SK-N-DZ (cell line): ENCODE results near the gene PAX6.
A peak's percentile ranks its signal among the peaks of the same experiment; 100 is the strongest.

ENCODE experiments used
- DNase-seq: peaks from one replicate; pipeline ENCODE4 v3.0.0-alpha.2; 2015; ENCODE audit warnings: low spot score

Gene PAX6

DNA sequence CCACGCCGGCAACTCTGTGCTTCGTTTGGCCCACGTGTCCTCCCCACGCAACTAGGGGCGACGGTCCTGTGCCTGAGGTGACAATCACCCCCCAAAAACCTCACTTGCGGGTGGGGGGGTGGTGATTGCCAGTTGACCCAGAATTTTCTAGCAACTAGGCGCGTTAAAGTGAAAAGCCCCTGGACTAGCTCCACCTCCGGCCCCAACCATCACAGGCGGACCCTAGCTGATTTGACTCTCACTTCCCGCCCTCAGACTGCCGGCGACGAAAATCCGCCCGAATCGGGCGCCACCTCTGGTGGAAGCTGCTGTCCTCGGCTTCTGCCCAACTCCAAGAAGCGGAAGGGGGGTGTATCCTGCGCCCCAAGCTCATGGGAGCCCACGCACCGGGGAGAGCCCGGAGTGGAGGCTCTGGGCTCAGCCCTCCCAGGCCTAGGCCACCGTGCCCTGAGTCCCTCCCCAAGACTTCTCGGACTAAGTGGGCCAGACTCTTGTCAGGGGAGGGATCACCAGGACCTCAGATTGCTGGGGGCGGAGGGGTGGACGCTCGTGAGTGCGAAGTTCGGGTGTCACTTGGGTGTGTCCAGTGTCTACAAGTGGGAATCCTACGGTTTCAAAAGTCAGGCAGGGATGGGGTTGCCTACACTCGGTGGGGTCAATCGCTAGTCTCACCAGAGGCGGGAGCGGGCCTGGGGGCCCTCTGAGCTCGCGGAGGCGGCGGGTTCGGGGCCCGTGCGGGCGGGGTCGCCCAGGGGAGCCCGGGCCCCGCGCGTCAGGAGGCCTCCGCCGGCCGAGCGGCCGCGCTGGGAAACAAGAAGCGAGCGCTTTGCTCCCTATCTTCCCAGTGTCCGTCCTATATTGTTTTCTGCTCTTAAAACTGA is 12.3 kb downstream of the PAX6 start:
- peak; percentile 48 for DNase-seq

DNA sequence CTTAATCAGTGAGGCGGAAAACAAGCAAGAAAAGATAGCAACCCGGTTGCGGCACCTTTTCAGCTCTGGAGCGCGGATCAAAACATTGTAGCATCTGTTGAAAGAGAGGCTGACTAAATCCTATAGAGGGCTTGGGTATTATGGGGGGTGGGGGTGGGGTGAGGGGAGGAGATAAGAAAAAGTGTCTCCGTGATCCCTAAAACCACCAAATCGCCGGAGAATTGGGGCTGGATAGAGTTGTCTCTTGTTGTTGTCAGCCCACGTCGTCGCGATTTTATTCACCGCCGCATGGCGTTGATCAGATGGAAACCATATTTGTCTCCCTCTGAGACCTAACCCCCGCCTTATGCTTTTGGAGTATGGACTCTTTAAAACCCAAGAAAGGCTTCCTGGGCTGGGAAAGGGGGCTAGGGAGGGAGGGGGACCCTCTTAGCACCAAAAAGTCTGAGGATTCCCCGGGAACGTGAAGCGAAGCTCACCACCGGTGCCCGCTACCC is 13.0 kb downstream of the PAX6 start:
- no peak for DNase-seq

GRCh38 chr11:31797190-31798056 is 13.7 kb downstream of the PAX6 start:
- DNase-seq: no peak

GRCh38 chr11:31796499-31797189 is 14.5 kb downstream of the PAX6 start:
- no peak for DNase-seq

DNA sequence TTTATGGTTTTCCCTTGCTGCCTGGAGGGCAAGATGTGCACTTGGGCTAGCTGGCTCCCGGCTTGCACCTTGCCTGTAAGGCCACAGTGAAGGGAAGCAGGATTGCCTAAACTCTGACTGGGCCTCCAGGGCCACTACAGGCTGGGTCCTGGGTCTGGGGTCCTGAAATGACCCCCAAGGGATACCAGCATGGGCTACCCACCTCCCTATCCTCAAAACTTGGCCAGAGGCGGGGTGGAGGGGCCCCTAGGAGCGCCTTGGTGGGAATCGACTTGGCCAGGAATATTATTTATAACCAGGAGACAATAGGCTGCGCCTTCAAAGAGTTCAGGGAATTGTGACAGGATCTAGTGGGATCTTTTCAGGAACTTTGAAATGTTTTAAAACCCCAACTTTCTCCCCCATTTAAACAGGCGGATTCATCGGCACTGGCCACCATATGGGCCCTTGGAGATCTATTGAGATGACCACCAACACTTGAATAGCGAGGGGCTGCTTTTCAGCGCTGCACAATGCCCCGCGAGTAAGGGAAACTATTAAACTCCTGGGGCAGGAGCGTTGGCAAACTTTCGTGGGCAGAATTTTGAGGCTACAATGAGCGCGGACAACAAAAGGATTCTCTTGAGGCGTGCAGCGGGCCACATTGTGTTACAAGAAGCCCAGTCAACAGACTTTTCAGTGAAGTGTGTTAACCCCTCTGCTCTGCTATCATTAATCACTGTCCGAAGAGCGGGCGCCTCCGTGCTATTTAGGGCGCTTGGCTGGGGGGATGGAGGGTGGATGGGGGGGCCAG is 15.2 kb downstream of the PAX6 start:
- DNase-seq: no peak

- DNase-seq: no peak
Measured at GRCh38 chr11:31794548-31794947, 16.6 kb downstream of the PAX6 start.

- no peak for DNase-seq
Measured at GRCh38 chr11:31793264-31793663, 17.9 kb downstream of the PAX6 start.

DNA sequence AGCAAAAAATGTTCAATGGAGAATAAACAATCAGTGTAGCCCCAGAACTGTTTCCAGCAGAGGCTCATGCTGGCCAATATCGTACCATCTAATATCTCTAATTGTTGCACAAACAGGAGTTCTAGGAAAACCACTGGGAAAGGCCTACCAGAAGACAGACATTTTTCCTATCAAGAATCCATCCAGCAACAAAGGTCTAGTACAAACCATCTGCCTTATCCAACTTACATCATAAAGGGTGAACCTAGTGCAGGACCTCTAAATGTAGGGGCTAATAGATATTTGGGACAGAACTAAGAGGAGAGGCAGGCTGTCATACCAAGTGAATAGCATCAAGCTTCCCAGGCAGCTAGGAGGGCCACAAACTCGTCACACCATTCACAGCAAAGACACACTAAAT is 18.7 kb downstream of the PAX6 start:
- DNase-seq: no peak

DNA sequence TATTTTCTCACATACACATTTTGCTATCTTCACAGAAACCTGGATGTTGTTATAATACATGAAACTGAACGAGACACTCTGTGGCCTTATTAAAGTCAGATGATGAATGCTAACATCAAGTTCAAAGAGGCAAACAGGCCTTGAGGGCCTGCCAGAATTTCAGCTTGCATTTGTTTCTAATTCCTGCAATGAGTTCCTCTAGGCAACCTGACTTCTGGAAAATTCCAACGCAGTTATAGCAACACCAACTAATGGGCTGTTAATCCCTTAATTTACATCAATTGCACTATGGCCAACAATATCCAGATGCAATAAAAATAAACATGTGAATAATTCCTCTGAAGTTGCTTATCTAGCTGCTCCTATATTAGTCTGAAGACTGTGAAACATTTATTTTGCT is 19.1 kb downstream of the PAX6 start:
- no peak for DNase-seq

GRCh38 chr11:31790649-31791048 is 20.5 kb downstream of the PAX6 start:
- DNase-seq: no peak

DNA sequence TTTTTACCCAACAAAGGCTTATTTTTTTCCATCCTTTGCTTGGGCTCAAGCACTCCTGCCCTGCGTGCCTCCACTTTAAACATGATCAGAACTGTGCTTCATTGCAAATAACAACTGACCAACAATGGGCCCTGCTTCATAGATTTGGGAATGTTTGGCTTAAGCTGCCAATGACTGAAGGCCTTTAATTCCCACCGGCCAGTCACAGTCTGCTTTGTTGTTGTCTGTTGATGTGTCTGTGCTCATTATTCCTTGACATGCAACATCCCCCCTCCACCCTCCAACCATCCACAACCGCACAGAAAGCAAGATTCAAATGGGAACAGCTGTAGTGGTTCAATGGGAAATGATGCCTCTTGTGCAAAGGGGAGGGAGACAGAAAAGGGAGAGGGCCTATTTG is 23.0 kb downstream of the PAX6 start:
- no peak for DNase-seq

DNA sequence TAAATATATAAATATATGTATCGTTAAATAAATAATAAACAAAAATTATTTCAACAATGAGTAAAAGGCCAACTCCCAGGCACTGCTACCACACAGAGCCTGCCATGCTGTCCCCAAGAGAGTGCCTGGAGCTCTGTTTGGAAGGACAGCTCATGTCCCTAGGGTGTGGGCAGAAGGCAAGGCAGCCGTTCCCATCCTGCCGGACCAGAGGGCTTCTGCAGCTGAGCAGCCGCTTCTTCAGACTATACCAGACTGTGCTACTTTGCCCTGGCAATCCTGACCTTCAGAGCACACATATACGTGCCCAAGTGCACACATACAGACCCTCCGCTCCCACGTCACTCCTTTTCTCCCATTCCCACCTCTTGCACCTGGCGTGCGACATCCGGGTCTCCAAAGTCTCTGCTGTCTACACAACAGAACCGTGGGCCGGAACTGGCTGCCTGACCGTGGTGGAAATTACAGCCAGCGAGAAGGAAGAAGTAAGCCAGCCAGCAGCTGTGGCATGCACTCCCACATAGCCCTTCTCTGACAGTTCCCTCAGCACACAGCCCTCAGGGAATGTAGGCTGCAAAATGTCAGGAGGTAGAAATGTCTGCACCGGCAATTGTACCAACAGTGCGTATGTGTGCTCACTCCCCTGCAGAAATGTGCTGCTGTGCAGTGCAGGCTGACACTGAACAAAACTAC is 24.0 kb downstream of the PAX6 start:
- DNase-seq: no peak

DNA sequence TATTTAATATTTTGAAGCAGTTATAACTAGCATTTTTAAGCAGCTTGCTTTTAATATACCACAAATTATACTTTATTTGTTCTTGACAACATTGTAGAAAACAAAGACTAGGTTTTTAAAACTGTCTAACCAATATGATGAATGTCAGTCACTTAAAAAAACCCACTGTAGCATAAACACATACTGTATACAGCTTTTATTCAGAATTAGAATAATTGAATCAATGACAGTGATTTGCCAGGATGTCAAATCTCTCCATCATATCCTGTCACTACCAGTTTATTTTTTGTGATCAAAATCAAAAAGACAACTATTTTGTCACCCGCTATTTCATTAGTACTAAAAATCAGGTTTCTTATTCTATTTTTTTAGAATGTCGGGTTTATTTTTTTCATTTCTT is 26.5 kb downstream of the PAX6 start:
- no peak for DNase-seq

GRCh38 chr11:31783252-31783651 is 27.9 kb downstream of the PAX6 start:
- DNase-seq: no peak

DNA sequence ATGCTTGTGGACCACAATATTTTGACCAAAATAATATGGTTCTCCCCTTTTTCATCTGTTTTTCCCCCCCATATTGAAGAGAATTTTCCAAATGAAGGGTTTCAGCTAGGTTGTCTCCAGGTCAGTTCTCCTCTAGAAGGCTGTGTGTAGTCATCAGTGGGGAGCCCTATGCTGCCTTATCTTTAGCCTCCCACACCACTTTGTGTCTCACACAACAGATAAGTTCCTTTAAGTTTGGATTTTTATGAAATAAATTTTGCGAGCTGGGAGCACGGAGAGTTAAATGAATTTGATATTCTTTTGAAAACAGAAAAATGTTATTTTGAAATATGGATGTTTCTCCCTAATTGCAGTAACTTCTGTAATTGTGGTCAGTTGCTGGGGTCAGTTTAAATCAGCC is 28.9 kb downstream of the PAX6 start:
- no peak for DNase-seq

GRCh38 chr11:31780480-31780971 is 30.6 kb downstream of the PAX6 start:
- DNase-seq: no peak

GRCh38 chr11:31780078-31780477 is 31.0 kb downstream of the PAX6 start:
- no peak for DNase-seq

DNA sequence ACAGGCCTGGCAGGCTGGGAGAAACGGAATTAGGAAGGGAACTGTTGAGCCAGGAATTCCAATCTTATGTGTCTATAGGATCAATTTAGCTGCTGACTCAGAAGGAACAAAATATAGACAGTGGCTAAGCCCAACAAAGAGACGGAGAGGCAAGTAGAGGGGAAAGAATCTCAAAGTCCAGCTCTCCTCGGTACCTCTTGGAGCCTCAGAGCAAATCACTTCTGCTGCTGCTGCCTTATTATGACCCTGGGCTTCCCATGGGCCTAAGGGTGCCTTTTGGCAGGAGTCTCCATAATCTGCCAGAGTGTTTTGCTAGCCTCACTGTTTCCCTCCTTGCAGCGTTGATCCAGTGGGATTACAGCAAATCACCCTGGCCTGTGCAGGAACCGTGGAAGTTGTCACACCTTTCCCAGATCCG is 31.7 kb downstream of the PAX6 start:
- no peak for DNase-seq

DNA sequence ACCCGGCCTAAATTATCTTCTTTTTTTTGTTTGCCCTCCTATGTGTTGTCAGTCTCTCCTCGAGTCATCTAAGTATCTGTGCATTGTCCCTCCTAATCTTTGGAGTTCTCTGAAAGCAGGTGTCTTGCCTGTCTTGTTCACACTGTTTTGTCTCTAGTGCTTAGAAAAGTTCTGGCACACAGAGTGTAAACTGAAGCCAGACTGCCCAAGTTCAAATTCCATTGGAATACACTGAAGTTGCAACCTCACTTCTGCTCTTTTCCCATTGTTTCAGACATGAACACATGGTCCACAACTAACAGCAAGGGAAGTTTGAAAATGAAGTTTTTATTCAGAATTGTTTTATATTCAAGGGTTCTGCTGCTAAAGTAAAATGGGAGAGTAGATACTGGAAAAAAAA is 38.7 kb downstream of the PAX6 start:
- DNase-seq: no peak

DNA sequence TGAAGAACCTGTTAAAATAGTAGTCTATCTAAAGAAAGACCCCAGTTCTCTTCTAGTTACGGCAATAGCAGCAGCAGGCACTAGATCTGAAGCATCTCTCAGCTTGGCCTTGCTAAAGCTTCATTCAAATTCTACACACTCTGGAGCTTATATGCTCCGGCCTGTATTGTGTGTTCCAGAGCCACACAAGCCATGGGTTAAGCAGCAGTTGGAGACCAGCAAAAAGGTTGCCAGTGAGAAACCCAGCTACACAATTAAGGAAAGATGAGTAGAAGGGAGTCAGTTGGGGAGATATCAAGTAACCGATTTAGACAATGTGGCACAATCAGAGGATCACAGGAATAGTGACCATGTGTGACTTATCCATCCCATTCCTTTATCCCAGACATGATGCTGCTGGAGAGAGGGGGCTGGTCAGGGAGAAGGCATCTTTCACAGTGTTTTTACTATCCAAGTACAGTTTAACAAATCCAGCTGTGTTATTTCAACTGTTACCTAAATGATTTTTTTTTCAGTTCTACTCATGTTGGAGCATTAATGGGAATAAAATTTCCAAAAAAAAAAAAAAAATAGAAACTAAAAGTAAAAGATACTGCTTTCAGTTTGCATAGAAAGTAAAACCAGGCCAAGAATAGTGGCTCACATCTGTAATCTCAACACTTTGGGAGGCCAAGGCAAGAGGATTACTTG is 41.0 kb downstream of the PAX6 start:
- DNase-seq: no peak
